ENCODE data around the gene ATG10. TPM values are rescaled to one million over a fixed set of nuclear protein-coding genes. Genes with fewer than 3 reads are reported as not detected.

Gene ATG10
- total and polyA plus RNA-seq, 2 of the 13 experiments (the other 11 are each of a cell fraction or from before 2014, with no cell fraction given) = 2.0 to 5.7 TPM

DNA sequence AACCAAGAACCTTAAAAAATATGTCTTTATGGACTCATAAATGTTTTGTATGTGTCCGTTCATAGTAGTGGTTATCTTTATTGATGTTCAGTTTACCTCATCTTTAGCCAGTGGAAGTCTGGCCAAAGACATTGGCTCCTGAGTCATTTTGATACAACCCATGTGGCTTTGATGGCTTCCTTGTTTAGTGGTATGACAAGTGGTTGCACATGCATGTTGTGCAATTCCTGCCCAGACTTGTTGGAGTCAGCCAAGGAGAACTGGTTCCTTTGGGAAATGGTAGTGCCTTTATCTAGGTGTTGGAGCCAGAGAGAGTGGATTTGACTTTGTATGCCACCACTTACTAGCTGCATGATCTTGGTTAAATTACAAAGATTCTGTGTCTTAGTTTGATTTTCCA is 212.0 kb downstream of the ATG10 start (continued):
- TF ChIP-seq ZFP36L1 (CRISPR knock-in tag; IDR thresholded peaks at IDR 0.05) = no peak
- no peak for TF ChIP-seq SRSF4 (IDR thresholded peaks at IDR 0.05; ENCODE audit: low read depth, low read length, poor library complexity, severe bottlenecking)
- TF ChIP-seq, protein P1, sequence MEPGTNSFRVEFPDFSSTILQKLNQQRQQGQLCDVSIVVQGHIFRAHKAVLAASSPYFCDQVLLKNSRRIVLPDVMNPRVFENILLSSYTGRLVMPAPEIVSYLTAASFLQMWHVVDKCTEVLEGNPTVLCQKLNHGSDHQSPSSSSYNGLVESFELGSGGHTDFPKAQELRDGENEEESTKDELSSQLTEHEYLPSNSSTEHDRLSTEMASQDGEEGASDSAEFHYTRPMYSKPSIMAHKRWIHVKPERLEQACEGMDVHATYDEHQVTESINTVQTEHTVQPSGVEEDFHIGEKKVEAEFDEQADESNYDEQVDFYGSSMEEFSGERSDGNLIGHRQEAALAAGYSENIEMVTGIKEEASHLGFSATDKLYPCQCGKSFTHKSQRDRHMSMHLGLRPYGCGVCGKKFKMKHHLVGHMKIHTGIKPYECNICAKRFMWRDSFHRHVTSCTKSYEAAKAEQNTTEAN (CRISPR knock-in tag; conservative IDR thresholded peaks at IDR 0.05) = no peak
- TF ChIP-seq, protein P2, sequence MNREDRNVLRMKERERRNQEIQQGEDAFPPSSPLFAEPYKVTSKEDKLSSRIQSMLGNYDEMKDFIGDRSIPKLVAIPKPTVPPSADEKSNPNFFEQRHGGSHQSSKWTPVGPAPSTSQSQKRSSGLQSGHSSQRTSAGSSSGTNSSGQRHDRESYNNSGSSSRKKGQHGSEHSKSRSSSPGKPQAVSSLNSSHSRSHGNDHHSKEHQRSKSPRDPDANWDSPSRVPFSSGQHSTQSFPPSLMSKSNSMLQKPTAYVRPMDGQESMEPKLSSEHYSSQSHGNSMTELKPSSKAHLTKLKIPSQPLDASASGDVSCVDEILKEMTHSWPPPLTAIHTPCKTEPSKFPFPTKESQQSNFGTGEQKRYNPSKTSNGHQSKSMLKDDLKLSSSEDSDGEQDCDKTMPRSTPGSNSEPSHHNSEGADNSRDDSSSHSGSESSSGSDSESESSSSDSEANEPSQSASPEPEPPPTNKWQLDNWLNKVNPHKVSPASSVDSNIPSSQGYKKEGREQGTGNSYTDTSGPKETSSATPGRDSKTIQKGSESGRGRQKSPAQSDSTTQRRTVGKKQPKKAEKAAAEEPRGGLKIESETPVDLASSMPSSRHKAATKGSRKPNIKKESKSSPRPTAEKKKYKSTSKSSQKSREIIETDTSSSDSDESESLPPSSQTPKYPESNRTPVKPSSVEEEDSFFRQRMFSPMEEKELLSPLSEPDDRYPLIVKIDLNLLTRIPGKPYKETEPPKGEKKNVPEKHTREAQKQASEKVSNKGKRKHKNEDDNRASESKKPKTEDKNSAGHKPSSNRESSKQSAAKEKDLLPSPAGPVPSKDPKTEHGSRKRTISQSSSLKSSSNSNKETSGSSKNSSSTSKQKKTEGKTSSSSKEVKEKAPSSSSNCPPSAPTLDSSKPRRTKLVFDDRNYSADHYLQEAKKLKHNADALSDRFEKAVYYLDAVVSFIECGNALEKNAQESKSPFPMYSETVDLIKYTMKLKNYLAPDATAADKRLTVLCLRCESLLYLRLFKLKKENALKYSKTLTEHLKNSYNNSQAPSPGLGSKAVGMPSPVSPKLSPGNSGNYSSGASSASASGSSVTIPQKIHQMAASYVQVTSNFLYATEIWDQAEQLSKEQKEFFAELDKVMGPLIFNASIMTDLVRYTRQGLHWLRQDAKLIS (CRISPR knock-in tag; IDR thresholded peaks at IDR 0.05) = no peak
- no peak for TF ChIP-seq HOXA7 (CRISPR knock-in tag; IDR thresholded peaks at IDR 0.05)
- TF ChIP-seq, protein P3, sequence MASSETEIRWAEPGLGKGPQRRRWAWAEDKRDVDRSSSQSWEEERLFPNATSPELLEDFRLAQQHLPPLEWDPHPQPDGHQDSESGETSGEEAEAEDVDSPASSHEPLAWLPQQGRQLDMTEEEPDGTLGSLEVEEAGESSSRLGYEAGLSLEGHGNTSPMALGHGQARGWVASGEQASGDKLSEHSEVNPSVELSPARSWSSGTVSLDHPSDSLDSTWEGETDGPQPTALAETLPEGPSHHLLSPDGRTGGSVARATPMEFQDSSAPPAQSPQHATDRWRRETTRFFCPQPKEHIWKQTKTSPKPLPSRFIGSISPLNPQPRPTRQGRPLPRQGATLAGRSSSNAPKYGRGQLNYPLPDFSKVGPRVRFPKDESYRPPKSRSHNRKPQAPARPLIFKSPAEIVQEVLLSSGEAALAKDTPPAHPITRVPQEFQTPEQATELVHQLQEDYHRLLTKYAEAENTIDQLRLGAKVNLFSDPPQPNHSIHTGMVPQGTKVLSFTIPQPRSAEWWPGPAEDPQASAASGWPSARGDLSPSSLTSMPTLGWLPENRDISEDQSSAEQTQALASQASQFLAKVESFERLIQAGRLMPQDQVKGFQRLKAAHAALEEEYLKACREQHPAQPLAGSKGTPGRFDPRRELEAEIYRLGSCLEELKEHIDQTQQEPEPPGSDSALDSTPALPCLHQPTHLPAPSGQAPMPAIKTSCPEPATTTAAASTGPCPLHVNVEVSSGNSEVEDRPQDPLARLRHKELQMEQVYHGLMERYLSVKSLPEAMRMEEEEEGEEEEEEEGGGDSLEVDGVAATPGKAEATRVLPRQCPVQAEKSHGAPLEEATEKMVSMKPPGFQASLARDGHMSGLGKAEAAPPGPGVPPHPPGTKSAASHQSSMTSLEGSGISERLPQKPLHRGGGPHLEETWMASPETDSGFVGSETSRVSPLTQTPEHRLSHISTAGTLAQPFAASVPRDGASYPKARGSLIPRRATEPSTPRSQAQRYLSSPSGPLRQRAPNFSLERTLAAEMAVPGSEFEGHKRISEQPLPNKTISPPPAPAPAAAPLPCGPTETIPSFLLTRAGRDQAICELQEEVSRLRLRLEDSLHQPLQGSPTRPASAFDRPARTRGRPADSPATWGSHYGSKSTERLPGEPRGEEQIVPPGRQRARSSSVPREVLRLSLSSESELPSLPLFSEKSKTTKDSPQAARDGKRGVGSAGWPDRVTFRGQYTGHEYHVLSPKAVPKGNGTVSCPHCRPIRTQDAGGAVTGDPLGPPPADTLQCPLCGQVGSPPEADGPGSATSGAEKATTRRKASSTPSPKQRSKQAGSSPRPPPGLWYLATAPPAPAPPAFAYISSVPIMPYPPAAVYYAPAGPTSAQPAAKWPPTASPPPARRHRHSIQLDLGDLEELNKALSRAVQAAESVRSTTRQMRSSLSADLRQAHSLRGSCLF (CRISPR knock-in tag; IDR thresholded peaks at IDR 0.05; ENCODE audit: borderline replicate concordance) = no peak
- no peak for TF ChIP-seq ZNF263 (CRISPR knock-in tag; IDR thresholded peaks at IDR 0.05)
